Measurements from ENCODE around the gene PRM3.
A peak's percentile ranks its signal among the peaks of the same experiment; 100 is the strongest.

PRM3 gene

GRCh38 chr16:11280616-11281522 is 7.4 kb upstream of the PRM3 start, which contains the start of gene PRM1:
Gene PRM1 (minus strand): TSS chr16:11281330. CDS start chr16:11281238, 92 bp downstream.
- DNase-seq (ENCODE audit: low read depth in 2 of 2) = no peak

GRCh38 chr16:11278681-11279628 is 5.5 kb upstream of the PRM3 start:
- no peak for DNase-seq (ENCODE audit: low read depth in 2 of 2)

- no peak for DNase-seq (ENCODE audit: low read depth in 2 of 2)
Measured at GRCh38 chr16:11277607-11278337, 4.3 kb upstream of the PRM3 start.

DNA sequence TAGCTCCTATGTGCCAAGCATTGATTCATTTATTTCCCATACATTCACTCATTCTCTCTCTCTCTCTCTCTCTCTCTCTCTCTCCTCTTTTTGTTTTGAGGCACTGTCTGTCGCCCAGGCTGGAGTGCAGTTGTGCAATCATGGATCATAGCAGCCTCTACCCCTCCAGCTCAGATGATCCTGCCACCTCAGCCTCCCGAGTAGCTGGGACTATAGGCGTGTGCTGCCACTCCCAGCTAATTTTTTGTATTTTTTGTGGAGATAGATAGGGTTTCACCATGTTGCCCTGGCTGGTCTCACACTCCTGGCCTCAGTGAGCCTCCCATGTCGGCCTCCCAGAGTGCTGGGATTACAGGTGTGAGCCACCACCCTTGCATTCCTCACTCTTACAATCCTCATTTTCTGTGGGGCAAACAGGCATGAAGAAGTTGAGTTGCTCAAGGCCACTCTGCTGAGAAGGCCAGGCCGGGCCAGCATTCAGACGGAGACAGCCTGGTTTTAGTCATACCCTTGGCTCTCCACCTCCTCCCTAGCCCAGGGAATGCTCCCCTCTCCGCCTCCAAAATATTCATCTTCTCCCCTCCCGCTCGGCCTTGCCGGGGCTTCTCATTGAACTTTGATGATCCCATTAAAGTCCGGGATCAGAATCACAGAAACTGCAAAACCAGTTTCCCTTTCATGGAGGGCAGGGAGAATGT is 3.6 kb upstream of the PRM3 start:
- DNase-seq (ENCODE audit: low read depth in 2 of 2) = no peak

DNA sequence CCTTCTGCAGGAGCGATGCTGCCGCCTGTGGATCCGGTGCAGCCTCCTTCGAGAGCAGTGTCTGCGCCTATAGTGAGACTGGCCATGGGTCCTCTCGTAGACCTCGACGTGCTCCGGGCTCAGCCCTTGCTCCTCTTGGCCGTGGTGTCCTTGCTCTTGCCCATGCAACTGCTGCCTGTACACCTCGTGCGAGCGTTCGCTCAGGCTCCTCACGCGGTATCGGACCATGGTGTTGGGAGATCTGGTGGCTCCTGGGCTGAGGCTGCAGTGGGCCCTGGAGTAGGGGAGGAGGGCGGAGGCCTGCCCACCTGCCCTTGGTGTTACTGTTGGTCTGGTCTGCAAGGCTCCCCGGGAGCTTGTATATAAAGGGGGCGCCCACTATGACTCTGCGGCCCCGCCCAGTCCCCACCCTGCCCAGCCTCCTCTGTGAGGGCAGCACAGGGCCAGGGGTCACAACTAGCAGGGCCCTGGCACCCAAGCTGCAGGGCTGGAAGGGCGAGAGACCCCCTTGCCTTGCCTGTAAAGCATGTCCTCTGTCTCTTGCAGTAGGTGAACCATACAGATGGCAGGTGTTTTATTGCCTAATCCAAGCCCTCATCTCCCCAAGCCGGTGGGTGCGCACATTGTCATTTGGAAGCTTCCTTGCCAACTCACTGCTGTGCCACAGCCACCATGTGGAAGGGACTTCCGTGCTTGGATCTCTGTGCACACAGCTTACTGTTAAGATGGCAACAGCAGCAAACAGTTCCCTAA is 2.9 kb upstream of the PRM3 start, which contains the start of gene PRM2:
Gene PRM2, minus strand, starts transcription at position 338 of the 753 bp plus-strand sequence. Its CDS starts 110 bp downstream, at position 228.
- no peak for DNase-seq (ENCODE audit: low read depth in 2 of 2)

GRCh38 chr16:11274964-11275363 is 1.5 kb upstream of the PRM3 start:
- no peak for DNase-seq (ENCODE audit: low read depth in 2 of 2)

DNA sequence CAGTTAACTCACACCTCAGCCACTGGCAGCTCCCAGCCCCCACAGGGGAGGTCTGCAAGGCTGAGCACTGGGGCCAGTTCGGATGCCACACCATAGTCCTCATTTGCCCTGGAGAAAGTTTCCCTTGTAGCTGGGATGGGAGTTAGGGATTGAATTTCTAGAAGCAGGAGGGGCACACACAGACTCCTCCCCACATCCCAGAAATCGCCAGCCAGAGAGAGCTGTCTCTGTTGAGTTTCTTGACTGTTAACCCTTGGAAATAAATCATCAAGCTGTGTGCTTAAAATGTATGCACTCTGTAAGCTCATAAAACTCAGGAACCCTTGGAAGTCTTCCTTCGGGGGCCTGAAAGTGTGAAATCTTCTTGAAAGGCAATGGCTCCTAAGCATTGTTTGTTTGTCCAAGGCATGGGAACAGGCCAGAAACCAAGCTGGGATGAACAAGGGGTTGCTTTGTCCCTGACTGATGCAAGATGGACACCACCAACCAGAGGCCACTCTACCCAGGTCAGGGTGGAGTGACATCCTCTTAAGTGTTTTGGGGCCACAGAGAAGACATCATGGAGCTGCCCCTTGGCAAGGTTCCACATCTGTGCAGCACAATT is 394 bp upstream of the PRM3 start:
- DNase-seq (ENCODE audit: low read depth in 2 of 2) = no peak

- DNase-seq (ENCODE audit: low read depth in 2 of 2) = no peak
Measured at GRCh38 chr16:11272484-11272883, 945 bp downstream of the PRM3 start.

GRCh38 chr16:11271610-11272009 is 1.8 kb downstream of the PRM3 start:
- DNase-seq (ENCODE audit: low read depth in 2 of 2) = no peak

GRCh38 chr16:11270602-11271162 is 2.7 kb downstream of the PRM3 start:
- no peak for DNase-seq (ENCODE audit: low read depth in 2 of 2)

- no peak for DNase-seq (ENCODE audit: low read depth in 2 of 2)
Measured at GRCh38 chr16:11268921-11269375, 4.5 kb downstream of the PRM3 start, which contains the start of gene TNP2. Gene TNP2 (minus strand): TSS chr16:11269325. CDS start chr16:11269262, 63 bp downstream.

GRCh38 chr16:11265124-11265523 is 8.3 kb downstream of the PRM3 start:
- no peak for DNase-seq (ENCODE audit: low read depth in 2 of 2)

DNA sequence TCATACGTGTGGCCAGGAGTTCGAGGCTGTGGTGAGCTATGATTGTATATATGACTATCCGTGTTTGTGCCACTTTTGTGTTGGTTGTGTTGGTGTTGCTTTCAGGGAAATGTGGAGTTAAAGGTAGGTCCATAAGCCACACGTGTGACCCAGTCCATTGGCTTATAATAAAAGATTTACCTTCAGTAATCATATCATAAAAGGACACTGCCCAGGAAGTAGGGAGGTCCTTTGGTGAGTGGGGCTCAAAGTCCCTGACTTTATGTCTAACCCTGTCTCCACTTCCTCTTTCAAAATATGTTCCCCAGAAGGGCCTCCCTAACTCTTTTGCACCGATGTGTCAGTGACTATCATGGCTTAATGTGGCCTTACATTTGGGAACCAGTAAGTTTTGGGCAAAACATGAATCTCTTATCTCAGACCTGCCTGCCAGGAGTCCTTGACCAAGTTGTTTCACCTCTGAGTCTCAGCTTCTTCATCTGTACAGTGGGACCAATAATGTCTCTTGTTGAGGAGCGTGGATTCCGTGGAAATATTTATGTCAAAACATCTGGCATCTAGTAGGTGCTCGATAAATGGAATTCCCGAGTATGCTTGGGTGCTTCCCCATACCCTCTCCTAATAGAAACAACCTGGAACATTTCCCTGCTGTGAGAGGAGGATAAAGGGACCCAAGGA is 9.1 kb downstream of the PRM3 start:
- DNase-seq (ENCODE audit: low read depth in 2 of 2) = no peak

- DNase-seq (ENCODE audit: low read depth in 2 of 2) = peak in 1 of 2 donors; percentile 62
Measured at GRCh38 chr16:11263737-11264136, 9.7 kb downstream of the PRM3 start.

DNA sequence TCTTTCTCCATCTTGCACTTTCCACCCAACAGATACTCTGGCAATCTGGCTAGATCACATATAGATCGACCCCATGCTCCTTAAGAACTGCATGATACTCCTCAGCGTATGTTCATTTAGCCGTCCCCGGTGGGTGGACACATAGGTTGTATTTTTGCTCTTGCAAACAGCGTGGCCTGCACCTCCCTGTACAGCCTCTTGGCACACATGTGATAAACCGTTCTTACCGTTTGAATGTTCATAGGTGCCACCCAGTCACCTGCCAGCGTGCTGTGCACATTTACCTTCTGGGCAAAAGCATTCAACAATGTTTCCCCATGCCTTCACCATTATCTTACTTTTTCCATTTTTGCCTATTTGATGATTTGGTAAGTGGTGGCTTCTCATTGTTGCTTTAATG is 10.5 kb downstream of the PRM3 start:
- DNase-seq (ENCODE audit: low read depth in 2 of 2) = no peak

GRCh38 chr16:11260596-11260966 is 12.8 kb downstream of the PRM3 start:
- no peak for DNase-seq (ENCODE audit: low read depth in 2 of 2)

- DNase-seq (ENCODE audit: low read depth in 2 of 2) = no peak
Measured at GRCh38 chr16:11259655-11260595, 13.5 kb downstream of the PRM3 start.

Data from stimulated activated CD8-positive, alpha-beta memory T cell treated with anti-CD3 and anti-CD28 coated beads, Interleukin-15, amount 100 ng/mL, for 48 hours (primary cell).